Heart left ventricle (tissue), 13 donors: ENCODE measurements around the gene ADRA2B.

ENCODE experiments used
- POLR2A ChIP-seq, 2 donors: fragments of 450-650 bp; IDR thresholded peaks; one replicate each; pipeline ENCODE4 v1.6.1; 2017; ENCODE audit warnings: antibody characterized with exemption in 2 of 2, mild to moderate bottlenecking in 2 of 2, moderate library complexity in 2 of 2
- TF ChIP-seq, protein P1 (sequence below), 12 donors: fragments of 200-600 bp; sonication (generic) in 4 of 12; IDR thresholded peaks; one replicate each; pipeline versions ENCODE4 v1.5.0 to v1.8.0; 2018 to 2022; ENCODE audit warnings: antibody characterized with exemption in 12 of 12, mild to moderate bottlenecking in 5 of 12
- donor health status: ischemic (EF 13 %, LVEDD 7.1; RV severe dilation, severe dysfunction).
- donor health status: DM: no; HTN: yes; CAD: no.
- donor health status: DM: no; HTN: no; CAD: no.
- donor health status: ischemic (EF 25% LVEDD 6.9; RV normal size, moderate dysfunction).
- donor health status: ischemic (EF 25% LVEDD 5.7; RV mildly dilated, moderate dysfunction).
- donor health status: ischemic (EF 35%, LVEDD 5.7; RV mildly dilated, moderate dysfunction).
- donor health status: nonischemic (EF 11% LVEDD 7.7; RV severe dilation, severe dysfunction).
- donor health status: DM: yes; HTN: yes; CAD: no.
- donor health status: PGD.
- donor health status: ischemic (EF 29% LVEDD 5.4; RV normal size, mild dysfunction).
- donor health status: nonischemic (EF 23%, LVEDD 6.1; RV moderate dilation, normal function).

DNA sequence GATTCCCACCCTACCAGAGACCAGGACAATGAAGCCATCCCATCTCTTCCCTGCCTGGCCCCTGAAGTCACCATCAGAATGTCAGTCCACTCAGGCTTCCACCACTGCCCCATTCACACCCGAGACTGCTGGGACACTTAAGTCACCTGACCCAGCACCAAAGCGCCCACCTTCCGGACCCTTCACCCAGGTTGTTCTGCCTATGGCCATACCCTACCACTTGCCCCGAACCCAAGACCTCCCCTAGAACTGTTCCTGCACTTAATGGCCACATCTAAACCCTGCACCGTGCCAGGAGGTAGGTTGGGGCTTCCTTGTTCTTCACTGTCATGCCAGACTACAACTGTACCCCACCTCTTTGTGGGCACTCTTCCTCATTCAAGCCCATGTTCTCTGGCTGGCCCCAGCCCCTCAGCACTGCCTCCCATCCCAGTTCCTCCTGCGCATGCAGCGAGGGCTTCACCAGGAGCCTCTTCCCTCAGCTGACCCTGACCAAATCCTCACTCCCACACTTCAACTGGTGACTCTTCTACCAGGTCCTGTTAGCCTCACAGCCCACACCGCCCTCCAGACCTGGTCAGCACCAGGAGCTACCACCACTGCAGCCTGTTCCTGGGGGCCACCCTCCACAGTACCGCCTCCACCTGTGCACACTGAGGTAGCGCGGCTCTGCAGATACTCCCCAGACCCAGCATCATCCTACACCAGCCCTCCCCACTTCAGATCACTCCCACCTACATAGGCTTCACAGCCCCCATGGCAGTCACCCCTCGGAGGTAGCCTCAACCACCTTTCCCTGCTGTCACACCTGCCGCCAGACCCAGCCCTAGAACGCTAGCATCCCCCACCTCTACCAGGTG lies 8.3 kb upstream of the ADRA2B start:
- TF ChIP-seq, protein P1, sequence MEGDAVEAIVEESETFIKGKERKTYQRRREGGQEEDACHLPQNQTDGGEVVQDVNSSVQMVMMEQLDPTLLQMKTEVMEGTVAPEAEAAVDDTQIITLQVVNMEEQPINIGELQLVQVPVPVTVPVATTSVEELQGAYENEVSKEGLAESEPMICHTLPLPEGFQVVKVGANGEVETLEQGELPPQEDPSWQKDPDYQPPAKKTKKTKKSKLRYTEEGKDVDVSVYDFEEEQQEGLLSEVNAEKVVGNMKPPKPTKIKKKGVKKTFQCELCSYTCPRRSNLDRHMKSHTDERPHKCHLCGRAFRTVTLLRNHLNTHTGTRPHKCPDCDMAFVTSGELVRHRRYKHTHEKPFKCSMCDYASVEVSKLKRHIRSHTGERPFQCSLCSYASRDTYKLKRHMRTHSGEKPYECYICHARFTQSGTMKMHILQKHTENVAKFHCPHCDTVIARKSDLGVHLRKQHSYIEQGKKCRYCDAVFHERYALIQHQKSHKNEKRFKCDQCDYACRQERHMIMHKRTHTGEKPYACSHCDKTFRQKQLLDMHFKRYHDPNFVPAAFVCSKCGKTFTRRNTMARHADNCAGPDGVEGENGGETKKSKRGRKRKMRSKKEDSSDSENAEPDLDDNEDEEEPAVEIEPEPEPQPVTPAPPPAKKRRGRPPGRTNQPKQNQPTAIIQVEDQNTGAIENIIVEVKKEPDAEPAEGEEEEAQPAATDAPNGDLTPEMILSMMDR (IDR thresholded peaks at IDR 0.05) = no peak
- TF ChIP-seq POLR2A (IDR thresholded peaks at IDR 0.05) = no peak
